ENCODE results near the gene TCEA3.
A peak's percentile ranks its signal among the peaks of the same experiment; 100 is the strongest.

The TCEA3 gene

GRCh38 chr1:23368562-23369334 is 55.8 kb downstream of the TCEA3 start:
- TF ChIP-seq GABPA (IDR thresholded peaks at IDR 0.05; ENCODE audit: low read depth) (0 out of 2 replicates have a peak, but pooled peaks have one; percentile 20), CTCF (IDR thresholded peaks at IDR 0.05; ENCODE audit: insufficient read depth, low read length) (no peak), POLR2AphosphoS5 (IDR thresholded peaks at IDR 0.05; ENCODE audit: low read depth) (peak; percentile 62; the same call in 1 of the 2 replicates), REST (IDR thresholded peaks at IDR 0.05; ENCODE audit: insufficient replicate concordance, low read depth) (no peak), SPI1 (IDR thresholded peaks at IDR 0.05; ENCODE audit: borderline replicate concordance, low read depth) (no peak)
- peak; percentile 88 for DNase-seq (ENCODE audit: low read depth in 1 of 2, low spot score in 1 of 2)
- Histone ChIP-seq H3K27ac (replicated peaks) (peak overlapping the region; percentile 90), H3K4me3 (replicated peaks; ENCODE audit: insufficient read depth, low read length) (peak overlapping the region; percentile 81), H3K27me3 (ENCODE audit: insufficient read depth, poor library complexity, severe bottlenecking) (no peaks in the 10 kb centered on the region)

- DNase-seq (ENCODE audit: low read depth in 1 of 2, low spot score in 1 of 2): peak; percentile 98 to 99
- TF ChIP-seq POLR2AphosphoS5 (IDR thresholded peaks at IDR 0.05; ENCODE audit: low read depth): peak; percentile 73
- no peak for TF ChIP-seq REST (IDR thresholded peaks at IDR 0.05; ENCODE audit: insufficient replicate concordance, low read depth)
- no peak; the same call in 1 of the 2 replicates for TF ChIP-seq GABPA (IDR thresholded peaks at IDR 0.05; ENCODE audit: low read depth)
- H3K27me3 ChIP-seq (ENCODE audit: insufficient read depth, poor library complexity, severe bottlenecking): no peaks in the 10 kb centered on the region
- peak overlapping the region; percentile 81 for H3K4me3 ChIP-seq (replicated peaks; ENCODE audit: insufficient read depth, low read length)
- H3K27ac ChIP-seq (replicated peaks): peak overlapping the region; percentile 90
These were observed 56.6 kb downstream of the TCEA3 start for GRCh38 chr1:23367791-23368561.

- Histone ChIP-seq H3K4me3 (replicated peaks; ENCODE audit: insufficient read depth, low read length) (peak overlapping the region; percentile 81), H3K27ac (replicated peaks) (peak overlapping the region; percentile 90), H3K27me3 (ENCODE audit: insufficient read depth, poor library complexity, severe bottlenecking) (no peaks in the 10 kb centered on the region)
- TF ChIP-seq SPI1 (IDR thresholded peaks at IDR 0.05; ENCODE audit: borderline replicate concordance, low read depth) (no peak), REST (IDR thresholded peaks at IDR 0.05; ENCODE audit: insufficient replicate concordance, low read depth) (no peak), CTCF (IDR thresholded peaks at IDR 0.05; ENCODE audit: insufficient read depth, low read length) (no peak)
- DNase-seq (ENCODE audit: low read depth in 1 of 2, low spot score in 1 of 2): no peak
These were observed 57.1 kb downstream of the TCEA3 start for GRCh38 chr1:23367451-23367790.

All from HL-60 (cell line).